ENCODE results near the gene SMARCE1.

The SMARCE1 gene

DNA sequence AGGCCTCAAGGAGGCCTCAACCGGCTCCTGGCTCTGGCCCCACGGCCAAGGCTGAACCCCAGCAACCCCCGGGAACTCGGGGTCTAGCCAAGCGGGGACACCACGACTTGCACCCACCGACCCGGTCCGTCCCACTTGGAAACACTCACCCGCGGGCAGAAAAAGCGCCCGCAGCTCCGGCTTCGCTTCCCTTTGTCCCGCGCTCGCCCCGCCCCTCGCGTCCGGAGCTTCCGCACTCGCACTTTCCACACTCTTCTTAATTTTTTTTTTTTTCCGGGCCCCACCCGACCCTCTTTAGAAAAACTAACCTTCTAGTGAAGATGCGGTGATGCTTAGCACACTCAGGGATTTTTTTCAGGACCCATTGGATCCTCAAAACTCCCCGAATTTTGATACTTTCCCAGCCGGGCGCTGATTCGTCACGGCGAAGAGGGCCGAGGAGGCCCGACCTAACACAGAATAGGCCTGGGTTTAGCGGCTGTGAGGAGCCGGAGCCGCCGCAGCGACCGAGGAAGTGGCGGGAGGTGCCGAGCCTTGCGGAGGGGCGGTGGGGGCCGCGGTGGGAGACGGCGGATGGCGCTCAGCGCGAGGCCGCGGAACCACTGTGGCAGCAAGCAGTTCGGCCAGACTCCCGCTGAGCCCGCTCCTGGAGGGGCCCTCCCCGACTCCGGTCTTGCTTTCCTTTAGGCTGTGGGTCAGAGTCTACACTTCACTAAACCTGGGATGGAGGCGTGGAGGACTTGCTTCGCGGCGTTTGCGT is at the start of gene SMARCE1:
Gene SMARCE1 (minus strand): TSS at position 195 of the 760 bp plus-strand sequence. CDS start 2,016 bp downstream, outside the sequence.
- peak within 1 kb of the TSS; percentile 87 for H3K27ac ChIP-seq
- no peak for DNase-seq (ENCODE audit: low read depth, low spot score)

DNA sequence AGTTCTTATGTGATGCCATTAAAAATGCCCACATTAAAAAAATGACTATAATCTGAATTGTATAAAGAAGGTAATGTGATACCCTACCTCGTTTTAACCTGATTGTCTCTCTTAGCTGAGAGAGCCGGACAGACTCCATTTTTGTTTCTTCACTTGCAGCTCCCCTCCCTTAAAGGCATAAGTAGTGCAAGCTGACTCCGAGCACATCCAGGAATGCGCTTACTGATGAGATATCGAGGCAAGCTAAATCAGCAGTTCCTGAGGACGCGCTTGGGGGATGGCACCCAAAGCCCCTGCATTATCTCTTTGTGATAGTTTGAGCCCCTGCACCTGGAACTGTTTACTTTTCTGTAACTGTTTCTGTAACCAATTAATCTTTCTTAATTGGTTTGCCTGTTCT is 49.7 kb upstream of the SMARCE1 start:
- no peak for DNase-seq (ENCODE audit: low read depth, low spot score)
- no peak overlapping the region for H3K27ac ChIP-seq

DNA sequence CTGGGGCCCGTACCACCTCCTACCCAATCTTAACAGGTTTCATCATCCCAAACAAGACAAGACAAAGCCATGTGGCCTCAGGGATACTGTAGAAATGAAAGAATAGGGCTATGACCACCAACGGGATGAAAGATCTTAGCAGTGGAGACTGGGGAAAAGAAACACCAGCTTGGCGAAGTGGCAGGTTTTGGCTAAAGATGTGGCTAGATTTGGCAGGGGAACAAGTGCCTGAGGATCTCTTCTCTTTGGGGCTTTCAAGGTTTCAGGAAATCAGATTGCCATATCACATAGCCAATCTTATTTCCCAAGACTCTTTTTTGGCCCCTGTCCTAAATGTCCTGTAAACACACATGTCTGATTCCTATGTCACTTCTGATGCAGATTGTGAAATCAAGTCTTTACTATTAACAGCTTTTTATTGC is 49.0 kb upstream of the SMARCE1 start:
- H3K27ac ChIP-seq = peak overlapping the region; percentile 10
- no peak for DNase-seq (ENCODE audit: low read depth, low spot score)

DNA sequence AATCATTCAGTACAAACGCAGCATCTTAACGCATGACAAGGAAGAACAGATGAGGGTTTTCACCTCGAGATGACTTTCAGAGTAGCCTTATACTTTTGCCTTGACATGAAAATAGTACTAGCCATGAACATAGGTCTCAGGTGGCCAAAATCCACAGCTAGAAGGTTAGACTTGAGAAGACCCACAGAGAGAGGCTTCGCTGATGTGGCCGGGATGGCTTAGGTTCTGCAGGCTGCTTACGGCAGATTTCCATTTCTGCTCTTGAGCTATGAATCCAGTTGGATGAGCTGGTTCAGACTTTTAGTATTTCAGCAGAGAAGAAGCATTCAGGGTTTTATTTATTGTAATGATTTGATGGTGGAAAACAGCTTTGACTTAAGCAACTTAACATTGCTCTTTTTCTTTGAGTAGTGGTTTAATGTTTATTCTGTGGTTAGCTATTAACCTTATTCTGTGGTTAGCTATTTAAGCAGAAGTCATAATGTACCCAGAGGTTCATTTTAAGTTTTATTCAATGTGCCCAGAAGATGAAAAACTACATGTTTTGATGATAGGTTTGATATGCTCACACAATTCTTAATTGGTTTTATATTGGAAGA is 48.4 kb upstream of the SMARCE1 start:
- no peak overlapping the region for H3K27ac ChIP-seq
- DNase-seq (ENCODE audit: low read depth, low spot score) = no peak

DNA sequence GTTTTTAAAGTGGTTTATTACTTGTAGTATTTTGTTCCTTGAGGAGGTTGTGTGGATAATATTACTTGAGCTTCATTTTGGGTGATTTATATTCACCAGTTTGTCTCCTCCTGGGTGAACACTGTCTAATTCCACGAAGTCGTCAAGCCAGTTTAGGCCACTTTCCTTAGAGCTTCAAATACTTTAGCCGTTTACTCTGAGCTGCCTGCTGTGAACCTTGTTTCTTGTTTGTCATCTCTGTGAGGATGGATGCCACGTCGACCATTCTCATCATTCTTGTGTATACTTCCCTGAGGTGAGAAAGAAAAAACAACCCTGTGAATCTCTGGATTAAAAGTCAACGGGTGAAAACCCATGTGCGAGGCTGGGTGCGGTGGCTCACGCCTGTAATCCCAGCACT is 47.0 kb upstream of the SMARCE1 start:
- no peak overlapping the region for H3K27ac ChIP-seq
- DNase-seq (ENCODE audit: low read depth, low spot score) = no peak

DNA sequence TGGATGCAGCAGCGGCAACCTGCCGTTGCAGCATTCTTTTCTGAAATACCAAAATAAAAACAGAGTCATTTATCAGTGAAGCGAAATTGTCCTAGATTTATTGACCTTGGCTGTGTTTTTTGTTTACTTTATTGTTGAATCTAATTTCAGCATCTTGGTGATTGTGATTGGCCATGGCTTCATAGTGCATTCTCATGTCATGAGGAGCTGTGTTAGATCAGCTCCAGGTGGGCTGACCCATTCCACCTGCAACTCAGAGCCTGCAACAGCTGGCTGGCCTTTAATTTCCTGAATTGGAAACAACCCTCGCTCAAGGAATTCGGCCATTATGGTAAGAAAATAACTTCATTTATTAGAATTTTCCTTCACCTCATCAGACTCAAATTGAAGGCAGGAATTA is 39.5 kb upstream of the SMARCE1 start:
- no peak overlapping the region for H3K27ac ChIP-seq
- DNase-seq (ENCODE audit: low read depth, low spot score) = no peak

DNA sequence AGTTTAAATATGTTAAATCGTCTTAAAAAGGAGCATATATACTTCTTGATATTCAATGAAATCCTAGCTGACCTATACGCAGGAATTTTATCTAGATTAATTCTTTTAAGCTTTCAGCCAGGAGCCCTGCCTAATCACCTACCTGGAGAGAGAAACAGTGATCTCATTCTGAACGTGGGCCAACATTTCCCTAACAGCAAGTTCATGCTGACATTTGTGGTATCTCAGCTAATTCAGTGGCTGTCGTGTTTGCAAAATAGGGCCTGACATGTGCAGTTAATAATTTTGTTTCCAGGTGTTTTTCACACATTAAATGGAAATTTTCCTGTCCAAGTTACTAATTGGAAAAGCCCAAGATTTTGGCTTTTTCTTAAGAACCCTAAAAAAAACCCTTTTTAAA is 38.6 kb upstream of the SMARCE1 start:
- no peak for DNase-seq (ENCODE audit: low read depth, low spot score)
- no peak overlapping the region for H3K27ac ChIP-seq

DNA sequence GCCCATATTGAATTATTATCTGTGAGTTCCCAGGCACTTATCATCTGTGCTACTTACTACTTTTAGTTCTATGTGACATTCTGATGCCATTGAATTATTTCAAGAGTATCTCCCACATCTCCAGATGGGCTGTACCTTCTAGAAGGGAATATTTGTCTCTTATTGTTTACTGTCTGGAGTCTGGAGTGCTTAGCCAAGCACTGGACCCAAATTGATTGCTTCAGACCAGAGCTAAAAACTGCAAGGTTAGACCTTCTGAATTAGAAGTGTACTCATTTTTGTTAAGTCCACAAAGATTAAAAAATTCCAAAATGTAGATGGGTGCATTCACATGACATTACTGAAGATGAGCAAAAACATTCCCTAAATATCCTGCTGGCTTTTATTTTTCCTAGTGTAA is 33.4 kb upstream of the SMARCE1 start:
- no peak overlapping the region for H3K27ac ChIP-seq
- no peak for DNase-seq (ENCODE audit: low read depth, low spot score)

DNA sequence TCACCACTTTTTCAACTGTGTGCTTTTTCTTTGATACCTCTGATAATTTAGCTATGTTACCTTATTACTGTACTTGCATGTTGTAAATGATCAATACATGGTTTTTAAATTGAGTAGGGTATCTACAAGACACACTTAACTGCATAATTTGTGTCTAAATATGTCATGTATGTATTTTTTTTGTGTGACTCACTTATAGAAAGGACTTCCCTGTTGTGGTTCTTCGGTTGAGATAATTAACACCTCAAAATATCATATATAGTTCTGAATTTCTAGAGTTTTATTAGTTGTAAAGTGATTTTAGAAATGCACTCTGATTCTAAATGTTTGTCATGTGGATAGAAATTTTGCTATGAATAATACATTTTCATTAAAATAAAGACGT is 31.9 kb upstream of the SMARCE1 start:
- H3K27ac ChIP-seq = no peak overlapping the region
- no peak for DNase-seq (ENCODE audit: low read depth, low spot score)

DNA sequence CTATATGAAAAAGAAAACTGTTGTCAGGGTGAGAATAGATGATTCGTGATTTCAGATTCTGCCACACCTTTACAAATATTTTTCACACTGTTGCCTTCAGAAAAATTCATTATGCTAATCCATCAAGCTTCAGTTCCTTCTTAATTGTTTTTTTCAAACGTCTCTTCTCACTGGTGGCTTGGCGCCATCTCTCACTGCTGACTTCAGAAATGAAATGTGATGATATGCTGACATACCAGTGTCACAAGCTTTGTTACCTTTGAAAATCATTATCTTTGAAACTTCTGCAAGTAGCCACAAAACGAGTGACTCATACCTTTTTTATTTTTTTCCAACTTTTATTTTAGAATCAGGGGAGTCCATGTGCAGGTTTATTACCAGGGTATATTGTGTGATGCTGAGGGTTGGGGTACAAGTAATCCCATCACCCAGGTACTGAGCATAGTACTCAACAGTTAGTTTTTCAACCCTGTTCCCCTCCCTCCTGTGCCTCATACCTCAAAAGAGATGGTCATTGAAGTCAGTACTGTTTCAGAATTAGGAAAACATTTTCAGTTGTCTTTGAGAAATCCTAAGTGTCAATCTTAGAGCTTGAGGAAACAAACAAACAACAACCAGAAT is 31.4 kb upstream of the SMARCE1 start:
- no peak for DNase-seq (ENCODE audit: low read depth, low spot score)
- H3K27ac ChIP-seq = no peak overlapping the region

DNA sequence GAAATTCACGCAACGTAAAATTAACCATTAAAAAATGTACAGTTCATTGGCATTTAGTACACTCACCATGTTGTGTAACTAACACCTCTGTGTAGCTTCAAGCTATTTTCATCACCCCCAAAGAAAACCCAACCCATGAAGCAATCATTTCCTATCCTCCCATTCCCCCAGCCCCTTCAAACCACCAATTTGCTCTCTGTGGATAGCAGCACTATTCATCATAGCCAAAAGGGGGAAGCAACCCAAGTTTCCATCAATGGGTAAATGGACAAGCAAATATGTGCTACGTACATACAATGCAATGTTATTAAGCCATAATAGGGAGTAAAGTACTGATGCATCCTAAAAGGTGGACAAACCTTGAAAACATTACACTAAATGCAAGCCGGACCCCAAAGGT is 28.3 kb upstream of the SMARCE1 start:
- H3K27ac ChIP-seq = no peak overlapping the region
- no peak for DNase-seq (ENCODE audit: low read depth, low spot score)

DNA sequence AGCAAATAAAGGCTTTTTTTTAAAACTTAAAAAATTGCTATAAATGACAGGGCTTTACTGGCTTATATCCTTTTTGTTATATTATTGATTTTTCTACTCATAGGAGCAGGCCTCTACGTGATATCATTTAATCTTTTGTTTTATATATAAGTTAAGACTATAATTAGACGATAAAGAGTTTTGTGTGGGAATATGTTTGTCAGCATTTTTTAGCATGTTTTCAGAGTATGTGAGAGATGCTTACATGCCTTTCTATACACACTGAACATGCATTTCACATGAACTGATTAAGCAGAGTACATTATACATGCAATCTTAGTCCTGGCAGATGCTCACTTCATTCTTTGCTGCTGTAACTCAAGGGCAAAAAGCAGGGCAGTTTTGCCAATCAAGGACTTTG is 25.0 kb upstream of the SMARCE1 start:
- no peak for DNase-seq (ENCODE audit: low read depth, low spot score)
- no peak overlapping the region for H3K27ac ChIP-seq

DNA sequence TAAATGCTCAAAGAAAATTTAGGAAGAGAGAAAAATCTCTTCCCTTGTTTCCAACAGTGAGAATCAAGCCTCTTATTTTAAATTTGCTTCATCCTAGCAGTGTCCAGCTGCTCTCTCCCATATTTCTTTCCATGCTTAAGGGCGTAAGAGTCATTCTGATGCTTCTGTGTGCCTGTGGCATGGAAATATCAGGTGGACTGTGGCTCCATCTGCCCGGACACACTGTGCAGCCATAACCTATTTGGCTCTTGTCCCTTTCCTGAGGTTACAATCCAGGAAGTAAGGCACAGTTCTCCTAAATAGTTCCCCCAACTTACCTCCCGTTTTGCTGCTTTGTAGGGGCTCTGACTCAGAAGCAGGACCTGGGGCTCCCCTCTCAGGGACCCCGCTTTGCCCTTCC is 23.7 kb upstream of the SMARCE1 start:
- DNase-seq (ENCODE audit: low read depth, low spot score) = no peak
- no peak overlapping the region for H3K27ac ChIP-seq

DNA sequence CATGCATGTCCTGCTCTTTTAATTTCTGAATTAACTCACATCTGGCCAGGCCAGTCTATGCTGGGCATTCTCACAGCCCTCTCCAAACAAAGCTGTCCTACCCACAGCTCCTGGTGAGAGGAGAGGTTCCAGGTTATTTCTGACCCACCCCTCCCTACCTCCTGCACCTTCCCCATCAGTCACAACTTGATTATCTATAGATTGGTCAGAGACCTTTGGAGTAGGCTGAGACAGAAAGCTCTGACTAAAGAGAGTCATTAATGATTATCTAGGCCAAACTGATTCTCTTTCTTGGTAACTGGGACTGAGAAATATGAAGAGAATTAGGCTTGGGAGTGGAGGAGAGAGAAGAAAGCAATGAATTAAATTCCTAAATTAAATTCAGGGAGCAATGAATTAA is 18.7 kb upstream of the SMARCE1 start:
- DNase-seq (ENCODE audit: low read depth, low spot score) = no peak
- H3K27ac ChIP-seq = no peak overlapping the region

DNA sequence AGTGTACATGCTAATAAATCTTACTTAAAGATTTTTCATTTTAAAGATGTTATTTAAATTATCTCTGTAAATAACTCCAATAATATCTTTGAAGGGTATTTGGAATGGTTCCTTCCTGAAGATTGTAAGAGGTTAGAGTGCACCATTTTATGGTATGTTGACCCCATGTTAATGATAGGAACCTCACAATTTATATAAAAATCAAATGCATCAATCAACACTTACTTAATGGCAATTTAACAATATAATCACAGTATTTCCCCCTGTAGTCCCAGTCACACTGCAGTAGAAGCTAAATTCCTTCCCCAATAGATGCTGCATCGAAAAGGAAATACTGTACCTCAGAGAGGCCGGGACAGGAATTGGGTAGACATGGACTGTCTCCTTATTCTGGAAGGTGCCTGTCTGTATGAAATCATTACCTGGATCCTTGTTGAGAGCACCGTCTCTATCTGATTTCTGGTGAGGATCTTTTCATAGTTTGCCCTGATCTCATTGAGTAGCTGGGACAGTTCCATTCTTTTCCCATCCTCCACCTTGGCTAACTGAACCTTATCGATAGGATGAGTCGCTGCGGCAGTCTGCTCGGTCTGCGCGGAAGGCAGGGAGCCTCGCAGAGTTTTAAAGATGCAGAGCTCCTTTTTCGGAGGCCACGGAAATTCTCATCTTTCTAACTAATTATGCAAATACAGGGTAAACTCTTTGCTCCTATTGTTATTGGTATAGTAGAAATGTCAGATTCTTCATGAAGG is 17.1 kb upstream of the SMARCE1 start, which contains the start of gene KRT222:
Gene KRT222 (minus strand): TSS at position 596 of the 752 bp plus-strand sequence. CDS start 78 bp downstream, at position 518.
- no peak within 1 kb of the TSS for H3K27ac ChIP-seq
- no peak for DNase-seq (ENCODE audit: low read depth, low spot score)

DNA sequence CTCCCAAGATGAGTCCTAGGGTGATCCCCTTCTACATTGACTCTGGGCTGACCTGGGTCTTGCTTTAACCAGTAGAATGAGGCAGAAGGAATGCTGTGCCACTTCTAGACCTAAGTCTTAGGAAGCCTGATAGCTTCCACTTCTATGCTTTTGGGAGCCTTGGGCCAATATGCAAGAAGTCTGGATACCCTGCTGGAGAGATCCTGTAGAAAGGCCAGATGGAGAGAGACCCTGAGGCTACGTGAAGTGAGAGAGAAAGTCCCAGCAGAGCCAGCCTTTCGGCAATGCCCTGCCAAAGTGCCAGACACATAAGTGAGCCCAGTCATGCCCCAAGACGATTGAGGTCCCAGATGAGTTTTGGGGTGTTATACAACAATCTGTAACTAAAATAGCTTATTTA is 15.6 kb upstream of the SMARCE1 start:
- H3K27ac ChIP-seq = no peak overlapping the region
- no peak for DNase-seq (ENCODE audit: low read depth, low spot score)

DNA sequence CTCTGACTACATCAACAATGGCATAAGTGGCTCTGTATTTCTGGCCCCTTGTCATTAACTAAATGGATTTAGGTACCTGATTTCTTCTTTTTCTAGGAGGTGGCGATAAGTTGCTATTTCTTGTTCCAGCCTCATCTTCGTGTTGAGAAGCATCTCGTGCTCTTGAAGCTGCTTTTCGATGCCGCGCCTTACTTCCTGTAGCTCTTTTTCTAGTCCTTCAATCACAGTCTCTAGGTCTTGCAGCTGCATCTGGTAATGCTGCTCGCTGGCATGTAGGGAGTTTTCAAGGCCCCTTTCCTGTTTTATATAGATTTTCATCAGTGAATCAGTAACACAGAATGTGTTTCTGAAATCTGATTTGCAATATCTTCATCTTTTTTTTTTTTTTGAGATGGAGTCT is 12.3 kb upstream of the SMARCE1 start:
- no peak overlapping the region for H3K27ac ChIP-seq
- DNase-seq (ENCODE audit: low read depth, low spot score) = no peak

DNA sequence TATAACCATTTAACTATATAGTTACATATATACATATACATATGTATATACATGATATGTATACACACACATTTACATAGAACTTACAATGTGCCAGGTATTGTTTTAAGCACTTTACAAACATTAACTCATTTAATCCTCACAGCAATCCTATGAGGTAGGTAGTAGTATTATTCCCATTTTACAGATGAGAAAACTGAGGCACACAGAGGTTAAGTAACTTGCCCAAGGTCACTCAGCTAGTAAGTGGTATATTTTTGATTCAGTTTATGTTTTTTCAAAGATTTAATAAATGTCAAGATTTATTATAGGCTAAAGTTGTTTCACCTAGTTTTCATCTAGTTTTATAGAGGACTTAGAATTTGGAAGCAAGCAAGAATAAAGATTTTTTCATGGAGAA is 10.8 kb upstream of the SMARCE1 start:
- H3K27ac ChIP-seq = no peak overlapping the region
- DNase-seq (ENCODE audit: low read depth, low spot score) = no peak

DNA sequence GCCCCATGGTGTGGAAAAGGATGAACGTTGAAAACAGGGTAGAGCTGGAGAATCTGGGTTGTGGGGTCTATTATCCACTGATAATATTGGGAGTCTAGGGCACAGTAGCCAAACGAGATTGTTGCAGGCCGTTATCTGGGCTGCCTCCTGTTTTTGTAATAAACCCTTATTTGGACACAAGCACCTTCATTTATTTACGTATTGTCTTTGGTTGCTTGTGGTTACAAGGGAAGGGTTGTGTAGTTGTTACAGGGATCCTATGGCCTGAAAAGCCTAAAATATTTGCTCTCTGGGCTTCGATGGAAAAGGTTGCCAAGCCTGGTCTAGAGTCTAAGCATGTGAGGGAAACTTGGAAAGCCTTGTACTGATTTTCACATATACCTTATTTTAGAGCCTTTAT is 4.3 kb upstream of the SMARCE1 start:
- no peak overlapping the region for H3K27ac ChIP-seq
- DNase-seq (ENCODE audit: low read depth, low spot score) = no peak

DNA sequence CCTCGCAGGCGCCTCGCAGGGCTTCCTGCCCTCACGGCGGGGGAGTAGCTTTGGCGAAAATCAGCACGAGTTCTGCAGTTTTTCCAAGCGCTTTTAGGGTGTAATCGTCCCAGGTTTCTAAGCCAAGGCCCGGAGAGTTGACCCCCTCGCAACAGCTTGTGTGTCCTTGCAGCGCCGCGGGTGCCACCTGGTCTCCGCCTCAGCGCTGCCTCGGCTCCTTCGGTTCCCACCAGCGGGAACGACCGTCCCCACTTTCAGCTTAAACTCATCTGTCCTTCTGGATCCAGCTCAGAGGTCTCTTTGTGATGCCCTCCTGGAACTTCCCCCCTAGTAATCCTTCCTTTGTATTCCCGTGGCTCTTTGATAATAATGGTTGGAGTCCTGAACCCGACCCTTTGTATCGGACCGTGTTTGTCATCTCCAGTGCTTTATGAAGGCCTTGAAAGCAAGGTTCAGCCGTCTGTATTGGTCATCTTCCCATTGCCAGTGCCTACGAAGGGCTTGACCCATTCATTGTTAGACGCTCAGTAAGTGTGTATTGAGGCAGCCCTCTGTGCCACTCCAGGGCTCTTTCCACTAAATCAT is 858 bp upstream of the SMARCE1 start:
- no peak for DNase-seq (ENCODE audit: low read depth, low spot score)
- H3K27ac ChIP-seq = peak overlapping the region; percentile 87
